Endothelial cell of umbilical vein (primary cell): ENCODE results near the gene CHRNA3.

Experiments used
- CTCF ChIP-seq, 2 donors: IDR thresholded peaks; 1 replicate in 1 of 2; 2 replicates in 1 of 2; pipeline ENCODE4 v1.5.1; 2011; ENCODE audit warnings: low read length in 2 of 2, mild to moderate bottlenecking in 2 of 2, moderate library complexity in 2 of 2, control low read depth in 1 of 2, inconsistent platforms in 1 of 2, low read depth in 1 of 2; ENCODE audit not compliant: insufficient read depth in 1 of 2; ENCODE audit errors: extremely low read depth in 1 of 2
- FOS ChIP-seq: IDR thresholded peaks from 2 replicates; pipeline ENCODE4 v1.6.1; 2011; ENCODE audit warnings: mild to moderate bottlenecking, low read length, moderate library complexity, borderline replicate concordance; ENCODE audit not compliant: insufficient read depth
- POLR2A ChIP-seq: IDR thresholded peaks from 2 replicates; pipeline ENCODE4 v1.6.1; 2012; ENCODE audit warnings: low read depth, mild to moderate bottlenecking, control low read depth, low read length

GRCh38 chr15:78629031-78629715, 8.4 kb upstream of the CHRNA3 start:
- TF ChIP-seq CTCF (IDR thresholded peaks at IDR 0.05; ENCODE audit: extremely low read depth in 1 of 2, insufficient read depth in 1 of 2, low read depth in 1 of 2, low read length in 2 of 2) (no peak), POLR2A (no peak), FOS (no peak)
